HG02678 (cell line): Measurements from ENCODE around the gene FBN3.
"Not testable (repeated sequence)": the region's sequence is repeated elsewhere in the genome, so short reads cannot be mapped to it uniquely, and the experiment has no call there.

Experiments
- ATAC-seq: cut with Tn5 transposase; IDR thresholded peaks from one replicate; pipeline ENCODE4 v1.9.1; 2021; ENCODE audit warnings: mild to moderate bottlenecking, moderate library complexity; ENCODE audit not compliant: unreplicated experiment

The FBN3 gene

GRCh38 chr19:8064911-8065874 lies 84.2 kb downstream of the FBN3 start:
- ATAC-seq: no peak

GRCh38 chr19:8057545-8058270 lies 91.7 kb downstream of the FBN3 start:
- no peak for ATAC-seq

- no peak for ATAC-seq
Observed at GRCh38 chr19:8056533-8056932, 92.9 kb downstream of the FBN3 start.

GRCh38 chr19:8054169-8054568 lies 95.2 kb downstream of the FBN3 start:
- no peak for ATAC-seq

GRCh38 chr19:8052464-8052859 lies 96.9 kb downstream of the FBN3 start, which contains the start of gene CCL25:
CCL25 (plus strand) TSS chr19:8052760; CDS start chr19:8053050, 290 bp downstream.
- ATAC-seq: no peak

- peak; percentile 67 for ATAC-seq
Observed at GRCh38 chr19:8050274-8051096, 98.9 kb downstream of the FBN3 start.

- ATAC-seq: no peak
Observed at GRCh38 chr19:8046569-8047165, 102.7 kb downstream of the FBN3 start.

- ATAC-seq: no peak
Observed at GRCh38 chr19:8045872-8046568, 103.4 kb downstream of the FBN3 start.

- ATAC-seq: no peak
Observed at GRCh38 chr19:8044018-8044417, 105.4 kb downstream of the FBN3 start.

GRCh38 chr19:8042900-8043299 lies 106.5 kb downstream of the FBN3 start:
- ATAC-seq: no peak

- no peak for ATAC-seq
Observed at GRCh38 chr19:8041531-8041931, 107.9 kb downstream of the FBN3 start.

- no peak for ATAC-seq
Observed at GRCh38 chr19:8039231-8039630, 110.2 kb downstream of the FBN3 start.

GRCh38 chr19:8038815-8039214 lies 110.6 kb downstream of the FBN3 start:
- ATAC-seq: no peak

GRCh38 chr19:8036434-8037099 lies 112.8 kb downstream of the FBN3 start:
- ATAC-seq: no peak

- no peak for ATAC-seq
Observed at GRCh38 chr19:8034178-8034525, 115.2 kb downstream of the FBN3 start.

- not testable (repeated sequence) for ATAC-seq
Observed at GRCh38 chr19:8033287-8034177, 115.9 kb downstream of the FBN3 start.

- ATAC-seq: no peak
Observed at GRCh38 chr19:8030960-8031359, 118.4 kb downstream of the FBN3 start.

- no peak for ATAC-seq
Observed at GRCh38 chr19:8028951-8029491, 120.4 kb downstream of the FBN3 start.
